ENCODE results near the gene LGALS4.
"Not testable (repeated sequence)": the region's sequence is repeated elsewhere in the genome, so short reads cannot be mapped to it uniquely, and the experiment has no call there.

The LGALS4 gene

DNA sequence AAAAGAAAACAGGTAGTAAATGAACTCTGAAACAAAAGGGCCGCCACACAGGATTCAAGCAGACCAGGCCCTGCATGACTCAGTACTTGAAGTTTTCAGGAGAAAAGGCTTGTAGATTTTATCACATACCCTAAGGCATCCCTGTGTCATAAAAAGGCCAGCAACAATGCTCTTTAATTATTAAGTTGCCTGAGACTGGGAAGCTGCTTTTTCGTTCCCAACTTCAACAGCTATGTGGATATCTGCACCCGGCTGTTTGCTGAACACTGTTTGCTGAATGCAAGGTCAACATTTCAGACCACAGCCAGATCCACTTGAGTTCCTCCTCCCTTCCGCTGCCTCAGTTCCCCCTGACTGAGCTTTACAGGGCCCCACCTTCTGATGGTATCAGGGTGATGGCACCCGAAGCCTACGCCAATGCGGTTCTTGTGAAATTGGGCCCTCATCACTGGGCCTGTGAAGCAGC is 24.9 kb upstream of the LGALS4 start:
- H3K27me3 Mint-ChIP-seq (ENCODE audit: low read depth), result no peaks in the 10 kb centered on the region
- peaks cover 52% of the 10 kb centered on the region for H3K36me3 Mint-ChIP-seq (ENCODE audit: low read depth)
- peaks cover 27% of the 10 kb centered on the region for H3K4me1 Mint-ChIP-seq (ENCODE audit: low read depth)
- no peak overlapping the region for H3K27ac Mint-ChIP-seq
- no peak overlapping the region for H3K4me3 Mint-ChIP-seq
- H3K9me3 Mint-ChIP-seq, result no peaks in the 10 kb centered on the region

DNA sequence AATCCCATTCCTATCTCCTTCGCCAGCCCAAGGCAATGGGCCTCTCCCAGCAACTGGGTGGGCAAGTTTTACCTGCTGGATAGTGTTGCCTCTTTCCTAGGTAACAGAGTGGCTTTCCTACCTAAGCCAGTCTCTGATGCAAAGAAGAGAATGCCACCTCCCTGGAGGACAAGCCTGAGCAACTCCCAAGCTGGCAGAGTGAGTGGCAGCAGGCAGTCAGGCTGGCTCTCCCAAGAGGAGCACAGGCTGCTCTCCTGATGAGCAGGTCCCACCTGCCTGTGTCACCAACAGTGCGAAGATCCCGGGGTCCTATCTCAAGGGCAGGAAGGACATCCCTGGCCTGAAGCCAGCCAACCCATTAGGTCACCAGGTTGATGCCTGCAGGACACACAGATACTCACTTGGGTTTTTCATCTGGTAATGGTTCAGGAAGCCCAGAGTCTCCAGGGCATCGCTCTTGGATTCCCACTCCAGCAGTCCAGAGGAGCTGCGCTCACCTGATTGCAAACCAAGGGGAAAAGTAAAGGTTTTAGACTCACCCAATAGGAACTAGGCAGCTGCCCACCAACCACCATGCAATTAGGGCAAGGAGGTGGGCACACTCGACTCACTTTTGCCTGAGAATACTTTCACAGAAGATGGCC is 24.4 kb upstream of the LGALS4 start:
- no peak overlapping the region for H3K4me3 Mint-ChIP-seq
- H3K27me3 Mint-ChIP-seq (ENCODE audit: low read depth), result no peaks in the 10 kb centered on the region
- H3K27ac Mint-ChIP-seq, result no peak overlapping the region
- peaks cover 25% of the 10 kb centered on the region for H3K4me1 Mint-ChIP-seq (ENCODE audit: low read depth)
- no peaks in the 10 kb centered on the region for H3K9me3 Mint-ChIP-seq
- H3K36me3 Mint-ChIP-seq (ENCODE audit: low read depth), result peaks cover 46% of the 10 kb centered on the region

DNA sequence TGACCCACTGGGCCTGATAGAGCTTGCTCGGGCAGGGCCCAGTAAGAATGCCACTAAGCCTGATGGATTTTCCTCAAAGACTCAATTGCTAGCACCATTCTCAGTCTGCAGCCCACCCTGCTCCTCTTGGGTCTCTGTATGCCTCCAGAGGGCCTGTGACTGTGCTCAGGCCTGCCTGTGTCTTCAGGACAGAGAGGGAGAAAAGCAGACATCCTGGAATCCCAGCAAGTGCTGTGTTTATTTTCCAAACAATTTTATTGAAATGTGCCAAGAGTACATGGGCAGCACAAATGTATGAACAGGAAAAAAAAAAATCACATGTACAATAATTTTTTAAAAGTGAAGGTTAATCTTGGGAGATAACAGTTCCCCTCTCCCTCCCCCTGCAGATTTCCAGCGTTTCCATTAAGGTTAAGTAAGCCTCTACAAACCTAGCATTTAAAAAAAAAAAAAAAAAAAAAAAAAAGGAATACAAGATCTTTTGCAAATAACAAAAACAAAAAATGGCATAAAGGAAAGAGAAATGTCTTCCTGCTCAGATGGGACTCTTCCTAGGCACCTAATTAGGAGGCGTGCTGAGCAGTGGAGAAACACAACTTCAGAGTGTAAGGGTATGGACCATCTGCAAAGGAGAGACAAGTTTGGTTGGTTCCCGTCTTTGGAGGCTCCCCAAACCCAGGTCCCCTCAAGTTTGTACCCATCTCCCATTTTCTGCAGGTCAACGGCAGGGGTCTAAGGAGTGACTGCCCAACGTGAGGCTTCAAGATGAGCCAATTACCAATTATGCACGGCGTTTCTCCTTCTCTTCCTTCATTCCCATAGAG is 23.6 kb upstream of the LGALS4 start:
- Mint-ChIP-seq H3K36me3 (ENCODE audit: low read depth) (peaks cover 41% of the 10 kb centered on the region), H3K4me3 (no peak overlapping the region), H3K27ac (no peak overlapping the region), H3K9me3 (no peaks in the 10 kb centered on the region), H3K4me1 (ENCODE audit: low read depth) (peaks cover 24% of the 10 kb centered on the region), H3K27me3 (ENCODE audit: low read depth) (no peaks in the 10 kb centered on the region)

DNA sequence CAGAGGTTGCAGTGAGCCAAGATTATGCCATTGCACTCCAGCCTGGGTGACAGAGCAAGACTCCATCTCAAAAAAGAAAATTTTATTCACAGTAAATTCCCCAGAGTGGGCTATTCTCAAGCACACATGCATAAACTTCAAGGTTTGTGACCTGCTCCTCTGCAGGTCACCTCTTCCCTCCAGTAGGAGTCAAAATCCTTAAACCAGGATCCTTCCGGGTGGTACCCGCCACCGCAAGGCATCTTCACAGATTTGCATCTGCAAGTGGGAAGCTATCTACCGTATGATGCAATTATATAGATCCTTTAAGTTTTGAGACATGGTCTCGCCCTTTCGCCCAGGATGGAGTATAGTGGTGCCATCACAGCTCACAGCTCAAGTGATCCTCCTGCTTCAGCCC is 21.8 kb upstream of the LGALS4 start:
- peaks cover 39% of the 10 kb centered on the region for H3K36me3 Mint-ChIP-seq (ENCODE audit: low read depth)
- peaks cover 30% of the 10 kb centered on the region for H3K4me1 Mint-ChIP-seq (ENCODE audit: low read depth)
- no peak overlapping the region for H3K4me3 Mint-ChIP-seq
- no peaks in the 10 kb centered on the region for H3K9me3 Mint-ChIP-seq
- H3K27me3 Mint-ChIP-seq (ENCODE audit: low read depth), result no peaks in the 10 kb centered on the region
- peak overlapping the region; percentile 9 for H3K27ac Mint-ChIP-seq

DNA sequence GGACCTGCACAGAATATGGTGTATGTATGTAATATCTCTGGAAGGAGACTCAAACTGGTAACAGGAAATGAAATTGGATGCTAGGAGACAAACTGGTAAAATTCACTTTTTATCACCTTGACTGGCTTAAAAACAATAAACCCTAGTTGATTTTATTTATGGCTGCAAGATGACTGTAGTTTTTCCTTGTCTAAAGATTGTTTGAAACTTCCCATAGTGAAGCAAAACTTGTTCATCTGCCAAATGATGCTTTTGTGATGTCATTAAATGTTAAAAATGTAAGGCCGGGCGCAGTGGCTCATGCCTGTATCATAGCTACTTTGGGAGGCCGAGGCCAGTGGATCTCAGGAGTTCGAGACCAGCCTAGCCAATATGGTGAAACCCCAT is 21.4 kb upstream of the LGALS4 start:
- peaks cover 28% of the 10 kb centered on the region for H3K4me1 Mint-ChIP-seq (ENCODE audit: low read depth)
- H3K9me3 Mint-ChIP-seq, result no peaks in the 10 kb centered on the region
- H3K27me3 Mint-ChIP-seq (ENCODE audit: low read depth), result no peaks in the 10 kb centered on the region
- H3K27ac Mint-ChIP-seq, result no peak overlapping the region
- peaks cover 34% of the 10 kb centered on the region for H3K36me3 Mint-ChIP-seq (ENCODE audit: low read depth)
- H3K4me3 Mint-ChIP-seq, result no peak overlapping the region

DNA sequence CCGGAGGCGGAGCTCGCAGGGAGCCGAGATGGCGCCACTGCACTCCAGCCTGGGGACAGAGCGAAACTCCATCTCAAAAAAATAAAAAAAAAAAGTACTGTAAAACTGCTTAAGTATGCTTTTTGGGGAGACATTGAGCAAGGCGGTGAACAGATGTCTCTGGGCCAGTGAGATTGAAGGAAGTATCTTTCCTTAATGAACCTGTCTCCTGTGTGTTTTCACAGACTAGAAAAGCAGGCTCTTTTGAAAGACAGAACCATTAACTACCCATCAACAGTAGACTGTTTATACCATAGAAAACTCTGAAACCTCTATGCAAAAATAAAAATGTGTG is 20.3 kb upstream of the LGALS4 start:
- H3K4me3 Mint-ChIP-seq, result no peak overlapping the region
- H3K9me3 Mint-ChIP-seq, result no peaks in the 10 kb centered on the region
- H3K36me3 Mint-ChIP-seq (ENCODE audit: low read depth), result peaks cover 32% of the 10 kb centered on the region
- H3K27ac Mint-ChIP-seq, result no peak overlapping the region
- peaks cover 28% of the 10 kb centered on the region for H3K4me1 Mint-ChIP-seq (ENCODE audit: low read depth)
- H3K27me3 Mint-ChIP-seq (ENCODE audit: low read depth), result no peaks in the 10 kb centered on the region

DNA sequence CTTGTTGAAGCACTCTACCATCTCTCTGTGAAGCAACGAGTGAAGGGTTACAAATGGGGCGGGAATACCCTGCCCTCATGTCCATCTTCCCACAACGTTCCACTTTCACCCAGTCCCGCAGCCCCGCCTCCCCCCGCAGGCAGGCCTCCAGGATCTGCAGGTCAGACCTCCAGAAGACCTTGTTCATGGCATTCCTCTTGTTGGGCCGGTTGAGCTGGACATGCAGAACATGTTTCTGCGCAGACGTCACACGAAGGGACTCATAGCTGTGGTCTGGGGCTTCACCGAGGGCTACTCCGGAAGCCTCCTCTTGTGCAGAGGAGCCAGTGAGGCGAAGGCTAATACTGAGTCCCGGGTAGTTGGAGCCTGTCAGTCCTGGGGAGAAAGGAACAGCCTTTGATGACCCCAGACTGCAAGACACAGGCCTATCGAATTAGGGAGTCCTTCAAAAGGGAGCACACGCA is 18.4 kb upstream of the LGALS4 start:
- H3K27me3 Mint-ChIP-seq (ENCODE audit: low read depth), result no peaks in the 10 kb centered on the region
- no peaks in the 10 kb centered on the region for H3K9me3 Mint-ChIP-seq
- peak overlapping the region; percentile 88 for H3K27ac Mint-ChIP-seq
- peaks cover 33% of the 10 kb centered on the region for H3K36me3 Mint-ChIP-seq (ENCODE audit: low read depth)
- H3K4me3 Mint-ChIP-seq, result peak overlapping the region; percentile 96
- peaks cover 33% of the 10 kb centered on the region for H3K4me1 Mint-ChIP-seq (ENCODE audit: low read depth)

DNA sequence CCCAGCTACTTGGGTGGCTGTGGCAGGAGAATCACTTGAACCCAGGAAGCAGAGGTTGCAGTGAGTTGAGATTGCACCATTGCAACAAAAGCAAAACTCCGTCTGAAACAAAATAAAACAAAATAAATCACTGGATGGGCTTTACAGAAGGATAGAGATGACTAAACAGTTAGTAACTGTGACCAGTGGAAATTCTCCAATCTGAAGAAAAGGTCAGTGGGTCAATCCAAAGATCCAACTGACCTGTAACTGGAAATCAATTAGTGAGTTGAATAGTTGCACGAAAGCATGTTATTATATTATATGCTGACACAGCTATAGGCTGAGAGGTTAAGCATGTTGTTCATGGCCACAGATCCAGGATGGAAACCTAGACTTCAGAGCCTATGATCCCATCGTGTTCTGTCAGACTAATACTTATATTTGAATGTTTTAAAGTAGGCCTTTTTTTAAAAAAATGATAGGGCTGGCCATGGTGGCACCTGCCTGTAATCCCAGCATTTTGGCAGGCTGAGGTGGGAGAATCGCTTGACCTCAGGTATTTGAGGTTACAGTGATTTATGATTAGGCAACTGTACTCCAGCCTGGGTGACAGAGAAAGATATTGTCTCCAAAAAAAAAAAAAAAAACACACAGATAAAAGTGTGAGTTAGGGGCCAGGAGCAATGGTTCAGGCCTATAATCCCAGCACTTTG is 17.4 kb upstream of the LGALS4 start:
- peaks cover 33% of the 10 kb centered on the region for H3K4me1 Mint-ChIP-seq (ENCODE audit: low read depth)
- H3K27me3 Mint-ChIP-seq (ENCODE audit: low read depth), result no peaks in the 10 kb centered on the region
- peaks cover 26% of the 10 kb centered on the region for H3K36me3 Mint-ChIP-seq (ENCODE audit: low read depth)
- peak overlapping the region; percentile 88 for H3K27ac Mint-ChIP-seq
- peak overlapping the region; percentile 96 for H3K4me3 Mint-ChIP-seq
- H3K9me3 Mint-ChIP-seq, result no peaks in the 10 kb centered on the region

DNA sequence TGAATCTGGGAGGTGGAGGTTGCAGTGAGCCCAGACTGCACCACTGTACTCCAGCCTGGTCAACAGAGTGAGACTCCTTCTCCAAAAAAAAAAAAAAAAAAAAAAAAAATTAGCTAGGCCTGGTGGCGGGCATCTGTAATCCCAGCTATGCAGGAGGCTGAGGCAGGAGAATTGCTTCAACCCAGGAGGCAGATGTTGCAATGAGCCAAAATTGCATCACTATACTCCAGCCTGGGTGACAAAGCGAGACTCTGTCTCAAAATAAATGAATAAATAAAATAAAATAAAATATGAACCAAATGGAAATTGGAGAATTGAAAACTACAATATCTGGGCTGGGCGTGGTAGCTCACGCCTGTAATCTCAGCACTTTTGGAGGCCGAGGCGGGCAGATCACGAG is 16.5 kb upstream of the LGALS4 start:
- not testable (repeated sequence) for H3K4me3 Mint-ChIP-seq; H3K9me3 Mint-ChIP-seq; H3K27me3 Mint-ChIP-seq (ENCODE audit: low read depth); H3K27ac Mint-ChIP-seq
- H3K36me3 Mint-ChIP-seq (ENCODE audit: low read depth), result peaks cover 34% of the 10 kb centered on the region
- H3K4me1 Mint-ChIP-seq (ENCODE audit: low read depth), result peaks cover 33% of the 10 kb centered on the region

DNA sequence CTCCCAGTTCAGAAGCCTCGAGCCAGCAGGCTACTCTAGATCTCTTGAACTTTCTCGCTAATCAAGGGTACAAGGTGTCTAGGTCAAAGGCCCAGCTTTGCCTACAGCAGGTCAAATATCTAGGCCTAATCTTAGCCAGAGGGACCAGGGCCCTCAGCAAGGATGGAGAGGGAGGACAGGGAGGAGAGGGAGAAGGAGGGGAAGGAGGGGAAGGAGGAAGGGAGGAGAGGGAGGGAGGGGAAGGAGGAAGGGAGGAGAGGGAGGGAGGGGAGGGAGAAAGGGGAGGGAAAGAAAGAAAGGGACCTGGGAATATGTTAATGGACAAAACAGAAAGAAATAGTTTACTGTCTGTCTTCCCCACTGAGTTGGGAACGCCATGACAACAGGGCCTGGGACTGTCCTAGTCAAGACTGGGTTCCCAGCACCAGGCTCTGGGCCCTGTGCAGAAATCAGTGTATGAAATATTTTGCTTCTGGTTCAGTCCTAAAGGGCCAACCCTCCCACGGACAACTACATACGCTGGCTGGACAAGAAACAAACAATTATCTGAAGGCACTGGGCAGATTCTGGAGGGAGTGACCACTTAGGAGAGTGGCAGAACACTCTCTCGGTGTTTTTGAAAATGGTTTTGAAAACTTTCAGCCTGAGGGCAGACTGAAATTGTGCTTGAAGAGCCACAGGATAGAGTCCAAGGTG is 14.3 kb upstream of the LGALS4 start:
- Mint-ChIP-seq H3K27me3 (ENCODE audit: low read depth) (no peaks in the 10 kb centered on the region), H3K4me1 (ENCODE audit: low read depth) (peaks cover 31% of the 10 kb centered on the region)

DNA sequence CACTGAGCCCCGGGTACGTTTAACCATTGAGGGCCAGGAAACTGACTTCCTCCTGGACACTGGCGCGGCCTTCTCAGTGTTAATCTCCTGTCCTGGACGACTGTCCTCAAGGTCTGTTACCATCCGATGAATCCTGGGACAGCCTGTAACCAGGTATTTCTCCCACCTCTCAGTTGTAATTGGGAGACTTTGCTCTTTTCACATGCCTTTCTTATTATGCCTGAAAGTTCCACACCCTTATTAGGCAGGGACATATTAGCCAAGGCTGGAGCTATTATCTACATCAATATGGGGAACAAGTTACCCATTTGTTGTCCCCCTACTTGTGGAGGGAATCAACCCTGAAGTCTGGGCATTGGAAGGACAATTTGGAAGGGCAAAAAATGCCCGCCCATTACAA is 13.2 kb upstream of the LGALS4 start:
- peaks cover 49% of the 10 kb centered on the region for H3K36me3 Mint-ChIP-seq (ENCODE audit: low read depth)

More for the DNA sequence above, 14.3 kb upstream of the LGALS4 start:
- peak overlapping the region; percentile 49 for H3K27ac Mint-ChIP-seq
- no peaks in the 10 kb centered on the region for H3K9me3 Mint-ChIP-seq
- peaks cover 50% of the 10 kb centered on the region for H3K36me3 Mint-ChIP-seq (ENCODE audit: low read depth)
- H3K4me3 Mint-ChIP-seq, result no peak overlapping the region

DNA sequence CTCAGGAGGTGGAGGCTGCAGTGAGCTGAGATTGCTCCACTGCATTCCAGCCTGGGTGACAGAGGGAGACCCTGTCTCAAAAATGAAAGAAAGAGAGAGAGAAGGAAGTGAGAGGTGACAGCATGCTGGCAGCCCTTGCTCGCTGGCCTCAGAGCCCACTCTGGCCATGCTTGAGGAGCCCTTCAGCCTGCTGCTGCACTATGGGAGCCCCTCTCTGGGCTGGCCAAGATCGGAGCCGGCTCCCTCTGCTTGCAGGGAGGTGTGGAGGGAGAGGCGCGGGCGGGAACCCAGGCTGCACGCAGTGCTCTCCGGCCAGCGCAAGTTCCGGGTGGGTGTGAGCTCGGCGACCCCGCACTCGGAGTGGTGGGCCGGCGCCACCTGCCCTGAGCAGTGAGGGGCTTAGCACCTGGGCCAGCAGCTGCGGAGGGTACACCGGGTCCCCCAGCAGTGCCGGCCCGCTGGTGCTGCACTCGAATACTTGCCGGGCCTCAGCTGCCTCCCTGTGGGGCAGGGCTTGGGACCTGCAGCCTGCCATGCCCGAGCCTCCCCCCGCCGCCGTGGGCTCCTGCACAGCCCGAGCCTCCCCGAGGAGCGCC is 8.6 kb upstream of the LGALS4 start:
- H3K4me3 Mint-ChIP-seq; H3K4me1 Mint-ChIP-seq (ENCODE audit: low read depth); H3K27ac Mint-ChIP-seq; H3K9me3 Mint-ChIP-seq; H3K27me3 Mint-ChIP-seq (ENCODE audit: low read depth): not testable (repeated sequence)
- H3K36me3 Mint-ChIP-seq (ENCODE audit: low read depth), result peaks cover 39% of the 10 kb centered on the region

More for the DNA sequence above, 13.2 kb upstream of the LGALS4 start:
- not testable (repeated sequence) for H3K9me3 Mint-ChIP-seq; H3K4me3 Mint-ChIP-seq; H3K27ac Mint-ChIP-seq; H3K27me3 Mint-ChIP-seq (ENCODE audit: low read depth)
- H3K4me1 Mint-ChIP-seq (ENCODE audit: low read depth), result peaks cover 22% of the 10 kb centered on the region

DNA sequence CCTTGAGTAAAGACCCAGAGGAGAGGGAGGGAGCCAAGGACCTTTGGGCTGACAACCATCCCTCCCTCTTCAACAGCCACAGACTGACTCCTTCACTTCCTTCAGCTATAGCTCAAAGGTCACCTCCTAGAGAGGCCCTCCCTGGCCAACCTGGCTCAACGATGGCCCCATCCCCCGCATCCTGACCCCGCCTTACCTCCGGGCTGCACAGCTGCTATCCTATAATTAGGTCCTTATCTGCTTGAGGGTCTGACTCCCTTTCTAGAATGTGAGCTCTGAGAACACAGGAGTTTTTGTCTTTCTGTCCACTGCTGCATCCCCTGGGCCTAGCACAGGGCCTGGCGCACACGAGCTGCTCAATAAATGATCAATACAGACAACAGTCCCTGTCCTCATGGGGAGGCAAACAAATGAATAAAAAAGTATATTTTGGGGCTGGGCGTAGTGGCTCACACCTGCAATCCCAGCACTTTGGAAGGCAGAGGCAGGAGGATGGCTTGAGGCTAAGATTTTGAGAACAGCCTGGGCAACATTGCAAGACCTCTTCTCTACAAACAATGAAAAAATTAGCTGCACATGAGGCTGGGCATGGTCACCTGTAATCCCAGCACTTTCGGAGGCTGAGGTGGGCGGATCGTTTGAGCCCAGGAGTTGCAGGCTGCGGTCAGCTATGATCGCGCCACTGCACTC is 6.6 kb upstream of the LGALS4 start:
- Mint-ChIP-seq H3K4me3 (no peak overlapping the region), H3K27me3 (ENCODE audit: low read depth) (no peaks in the 10 kb centered on the region), H3K27ac (peak overlapping the region; percentile 13), H3K36me3 (ENCODE audit: low read depth) (peaks cover 40% of the 10 kb centered on the region), H3K4me1 (ENCODE audit: low read depth) (peaks cover 4% of the 10 kb centered on the region), H3K9me3 (no peaks in the 10 kb centered on the region)

DNA sequence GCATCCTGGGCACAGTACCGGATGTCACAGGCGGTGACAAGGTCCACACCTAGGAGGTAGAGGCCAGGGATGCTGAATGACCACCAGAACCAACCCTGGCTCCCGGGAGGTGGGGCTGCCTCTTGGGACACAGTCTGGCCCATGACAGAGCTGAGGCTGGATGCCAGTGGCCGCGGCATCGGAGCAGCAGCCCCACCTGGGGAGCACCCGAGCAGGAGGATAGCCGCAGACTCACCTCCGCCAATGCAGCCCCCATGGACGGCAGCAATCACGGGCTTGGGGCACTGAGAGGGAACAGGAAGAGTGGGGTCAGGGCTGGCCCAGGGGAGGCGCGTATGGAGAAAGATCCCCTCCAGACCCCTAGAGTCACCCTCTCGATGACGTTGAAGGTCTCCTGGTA is 4.3 kb upstream of the LGALS4 start:
- H3K4me1 Mint-ChIP-seq (ENCODE audit: low read depth), result no peaks in the 10 kb centered on the region
- H3K9me3 Mint-ChIP-seq, result no peaks in the 10 kb centered on the region
- H3K4me3 Mint-ChIP-seq, result no peak overlapping the region
- H3K27me3 Mint-ChIP-seq (ENCODE audit: low read depth), result no peaks in the 10 kb centered on the region
- H3K36me3 Mint-ChIP-seq (ENCODE audit: low read depth), result peaks cover 21% of the 10 kb centered on the region
- H3K27ac Mint-ChIP-seq, result no peak overlapping the region
